Ovary (tissue), 3 donors: ENCODE data around the gene NUMA1.

Experiments used
- POLR2A ChIP-seq: fragments of 450-650 bp; IDR thresholded peaks from one replicate; pipeline ENCODE4 v1.6.1; 2017; ENCODE audit warnings: antibody characterized with exemption, mild to moderate bottlenecking, moderate library complexity
- TF ChIP-seq, protein P1 (sequence below), 3 donors: fragments of 450-650 bp in 2 of 3; fragments of 200-600 bp in 1 of 3; IDR thresholded peaks; one replicate each; pipeline versions ENCODE4 v1.5.1 to v1.8.0; 2016 to 2022; ENCODE audit warnings: antibody characterized with exemption in 3 of 3, mild to moderate bottlenecking in 1 of 3
- donor health status: DM: no; HTN: no; CAD: no.

- TF ChIP-seq, protein P1, sequence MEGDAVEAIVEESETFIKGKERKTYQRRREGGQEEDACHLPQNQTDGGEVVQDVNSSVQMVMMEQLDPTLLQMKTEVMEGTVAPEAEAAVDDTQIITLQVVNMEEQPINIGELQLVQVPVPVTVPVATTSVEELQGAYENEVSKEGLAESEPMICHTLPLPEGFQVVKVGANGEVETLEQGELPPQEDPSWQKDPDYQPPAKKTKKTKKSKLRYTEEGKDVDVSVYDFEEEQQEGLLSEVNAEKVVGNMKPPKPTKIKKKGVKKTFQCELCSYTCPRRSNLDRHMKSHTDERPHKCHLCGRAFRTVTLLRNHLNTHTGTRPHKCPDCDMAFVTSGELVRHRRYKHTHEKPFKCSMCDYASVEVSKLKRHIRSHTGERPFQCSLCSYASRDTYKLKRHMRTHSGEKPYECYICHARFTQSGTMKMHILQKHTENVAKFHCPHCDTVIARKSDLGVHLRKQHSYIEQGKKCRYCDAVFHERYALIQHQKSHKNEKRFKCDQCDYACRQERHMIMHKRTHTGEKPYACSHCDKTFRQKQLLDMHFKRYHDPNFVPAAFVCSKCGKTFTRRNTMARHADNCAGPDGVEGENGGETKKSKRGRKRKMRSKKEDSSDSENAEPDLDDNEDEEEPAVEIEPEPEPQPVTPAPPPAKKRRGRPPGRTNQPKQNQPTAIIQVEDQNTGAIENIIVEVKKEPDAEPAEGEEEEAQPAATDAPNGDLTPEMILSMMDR (IDR thresholded peaks at IDR 0.05): no peak
- no peak for TF ChIP-seq POLR2A
Observed at GRCh38 chr11:72004515-72005346, 75.6 kb downstream of the NUMA1 start.
